Esophagus muscularis mucosa (tissue), 4 donors: ENCODE measurements around the gene DDO. TPM values are rescaled to one million over a fixed set of nuclear protein-coding genes. Genes with fewer than 3 reads are reported as not detected.

Source experiments
- DNase-seq: peaks from one replicate; pipeline ENCODE4 v3.0.0-alpha.2; 2017; ENCODE audit errors: extremely low spot score
- H3K27ac ChIP-seq, 4 donors: fragments of 200-600 bp; sonication (generic); replicated peaks in 1 of 4; 1 replicate in 3 of 4; 2 replicates in 1 of 4; pipeline ENCODE4 v1.5.1; 2016 to 2019; ENCODE audit warnings: mild to moderate bottlenecking in 1 of 4
- H3K27me3 ChIP-seq, 4 donors: fragments of 200-600 bp; sonication (generic); one replicate each; pipeline versions ENCODE4 v1.5.1 to v1.6.0; 2016 to 2019
- H3K36me3 ChIP-seq, 4 donors: fragments of 200-600 bp; sonication (generic); one replicate each; pipeline ENCODE4 v1.5.1; 2016 to 2019
- H3K4me1 ChIP-seq, 4 donors: fragments of 200-600 bp; sonication (generic); one replicate each; pipeline ENCODE4 v1.5.1; 2016 to 2019
- H3K4me3 ChIP-seq, 4 donors: fragments of 200-600 bp; sonication (generic); 1 replicate in 2 of 4; 2 replicates in 2 of 4; pipeline ENCODE4 v1.5.1; 2016 to 2019; ENCODE audit warnings: mild to moderate bottlenecking in 4 of 4, moderate library complexity in 1 of 4
- H3K9me3 ChIP-seq, 4 donors: fragments of 200-600 bp; sonication (generic); 1 replicate in 3 of 4; 2 replicates in 1 of 4; pipeline ENCODE4 v1.5.1; 2016 to 2019
- CTCF ChIP-seq, 3 experiments: fragments of 200-600 bp in 2 of 3; fragments of 450-650 bp in 1 of 3; sonication (generic) in 2 of 3; IDR thresholded peaks; one replicate each; pipeline ENCODE4 v1.5.1; 2017 to 2019; ENCODE audit warnings: antibody characterized with exemption in 3 of 3, mild to moderate bottlenecking in 2 of 3, moderate library complexity in 1 of 3
- EP300 ChIP-seq: sonication (generic); formaldehyde crosslinking; IDR thresholded peaks from one replicate; pipeline ENCODE4 v1.6.1; 2017; ENCODE audit warnings: antibody characterized with exemption
- POLR2A ChIP-seq: fragments of 450-650 bp; IDR thresholded peaks from one replicate; pipeline ENCODE4 v1.6.1; 2017; ENCODE audit warnings: antibody characterized with exemption, moderate library complexity, mild to moderate bottlenecking, low read depth
- POLR2AphosphoS5 ChIP-seq, 2 donors: sonication (generic); formaldehyde crosslinking; IDR thresholded peaks; one replicate each; pipeline ENCODE4 v1.6.1; 2017; ENCODE audit warnings: antibody characterized with exemption in 2 of 2
- WGBS: methylation state at CpG from one replicate; pipeline ENCODE4 v1.1.5; 2018; 5-methylcytosine and 5-hydroxymethylcytosine counted together
- intact Hi-C: fragments of 100-400 bp; cut with DNase I; formaldehyde crosslinking; loops from one replicate; pipeline ENCODE4 v1.15.1; 2023
- total RNA-seq, 4 donors: library from RNA; depleted of rRNA; stranded (reverse); fragments of >200 nt; gene quantifications; one replicate each; pipeline versions ENCODE4 v1.1.0 to v1.2.1, GENCODE V29; 2016

Gene DDO, protein sequence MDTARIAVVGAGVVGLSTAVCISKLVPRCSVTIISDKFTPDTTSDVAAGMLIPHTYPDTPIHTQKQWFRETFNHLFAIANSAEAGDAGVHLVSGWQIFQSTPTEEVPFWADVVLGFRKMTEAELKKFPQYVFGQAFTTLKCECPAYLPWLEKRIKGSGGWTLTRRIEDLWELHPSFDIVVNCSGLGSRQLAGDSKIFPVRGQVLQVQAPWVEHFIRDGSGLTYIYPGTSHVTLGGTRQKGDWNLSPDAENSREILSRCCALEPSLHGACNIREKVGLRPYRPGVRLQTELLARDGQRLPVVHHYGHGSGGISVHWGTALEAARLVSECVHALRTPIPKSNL
- 1 to 10 TPM in 2 of 4 donors, under 1 TPM in 2; 0.29 to 2.1 (median 1.1) TPM for total RNA-seq

GRCh38 chr6:110415086-110415916 is at the start of gene DDO:
DDO (minus strand) TSS chr6:110415575; CDS start chr6:110413462, 2,113 bp downstream.
- intact Hi-C loops = no loop called here
- WGBS = 45% methylated on average over 12 of the region's 12 CpGs
- H3K4me3 ChIP-seq = peak within 1 kb of the TSS; percentile 40 to 53 (median 43)

DNA sequence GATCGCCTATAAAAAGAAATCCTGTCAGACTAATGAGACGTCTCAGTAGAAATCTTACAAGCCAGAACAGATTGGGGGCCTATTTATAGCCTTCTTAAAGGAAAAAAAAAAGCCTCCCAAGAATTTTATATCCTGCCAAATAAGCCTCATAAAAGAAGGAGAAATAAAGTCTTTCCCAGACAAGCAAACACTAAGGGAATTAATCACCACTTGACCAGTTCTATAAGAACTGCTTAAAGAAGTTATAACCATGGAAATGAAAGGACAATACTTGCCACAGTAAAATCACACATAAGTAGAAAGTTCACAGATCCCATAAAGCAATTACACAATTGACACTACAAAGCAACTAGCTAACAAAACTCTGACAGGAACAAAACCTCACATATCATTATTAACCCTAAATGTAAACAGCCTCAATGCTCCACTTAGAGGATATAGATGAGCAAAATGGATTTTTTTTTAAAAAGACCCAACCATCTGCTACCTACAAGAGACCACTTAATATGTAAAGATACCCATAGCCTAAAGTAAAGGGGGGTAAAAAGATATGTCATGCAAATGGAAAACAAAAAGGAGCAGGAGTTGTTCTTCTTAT is 47.6 kb upstream of the DDO start:
- intact Hi-C loops = no loop called here
- TF ChIP-seq CTCF (IDR thresholded peaks at IDR 0.05) (no peak), EP300 (no peak), POLR2AphosphoS5 (IDR thresholded peaks at IDR 0.05) (no peak)
- 88% methylated on average over 2 of the region's 2 CpGs for WGBS
- no peak overlapping the region for H3K4me3 ChIP-seq
- H3K27me3 ChIP-seq = no peaks in the 10 kb centered on the region
- H3K4me1 ChIP-seq = no peaks in the 10 kb centered on the region
- no peaks in the 10 kb centered on the region for H3K36me3 ChIP-seq
- H3K9me3 ChIP-seq = peaks cover 0 to 35% (median 29%) of the 10 kb centered on the region in 4 donors
- no peak for DNase-seq
- H3K27ac ChIP-seq = no peak overlapping the region

More at GRCh38 chr6:110415086-110415916, at the start of gene DDO:
- Histone ChIP-seq H3K27ac (peak within 1 kb of the TSS; percentile 66 to 80 (median 72)), H3K9me3 (no peaks in the 10 kb centered on the region), H3K4me1 (peaks cover 6 to 25% (median 22%) of the 10 kb centered on the region in 4 donors), H3K36me3 (no peaks in the 10 kb centered on the region), H3K27me3 (no peaks in the 10 kb centered on the region)
- DNase-seq = no peak
- TF ChIP-seq EP300 (no peak), POLR2AphosphoS5 (IDR thresholded peaks at IDR 0.05) (peak; percentile 28 to 56), CTCF (IDR thresholded peaks at IDR 0.05) (no peak), POLR2A (no peak)

- H3K27ac ChIP-seq = no peak overlapping the region
Observed at GRCh38 chr6:110461376-110461775, 46.0 kb upstream of the DDO start.

GRCh38 chr6:110459137-110459536 is 43.8 kb upstream of the DDO start:
- no peak for DNase-seq
- no peaks in the 10 kb centered on the region for H3K36me3 ChIP-seq
- 92% methylated on average over 2 of the region's 2 CpGs for WGBS
- TF ChIP-seq EP300 = no peak
- TF ChIP-seq POLR2AphosphoS5 (IDR thresholded peaks at IDR 0.05) = no peak
- no peak for TF ChIP-seq CTCF (IDR thresholded peaks at IDR 0.05)
- no peak for TF ChIP-seq POLR2A
- no peaks in the 10 kb centered on the region for H3K27me3 ChIP-seq
- peaks cover 0 to 35% (median 29%) of the 10 kb centered on the region in 4 donors for H3K9me3 ChIP-seq
- H3K4me1 ChIP-seq = no peaks in the 10 kb centered on the region
- H3K4me3 ChIP-seq = no peak overlapping the region
- intact Hi-C loops = no loop called here
- H3K27ac ChIP-seq = no peak overlapping the region

More at GRCh38 chr6:110461376-110461775, 46.0 kb upstream of the DDO start:
- DNase-seq = no peak
- intact Hi-C loops = no loop called here
- Histone ChIP-seq H3K36me3 (no peaks in the 10 kb centered on the region), H3K4me1 (no peaks in the 10 kb centered on the region), H3K27me3 (no peaks in the 10 kb centered on the region), H3K9me3 (peaks cover 0 to 35% (median 29%) of the 10 kb centered on the region in 4 donors), H3K4me3 (no peak overlapping the region)
- no peak for TF ChIP-seq EP300
- no peak for TF ChIP-seq POLR2A
- TF ChIP-seq POLR2AphosphoS5 (IDR thresholded peaks at IDR 0.05) = no peak
- no peak for TF ChIP-seq CTCF (IDR thresholded peaks at IDR 0.05)
- WGBS = 100% methylated on average over 1 of the region's 1 CpG
